GM21786 (cell line): ENCODE data around the gene CISD1.

Experiments used
- ATAC-seq: cut with Tn5 transposase; IDR thresholded peaks from one replicate; pipeline ENCODE4 v1.9.1; 2021; ENCODE audit not compliant: unreplicated experiment

Gene CISD1

GRCh38 chr10:58265249-58265648 is 3.7 kb upstream of the CISD1 start:
- ATAC-seq, result no peak

DNA sequence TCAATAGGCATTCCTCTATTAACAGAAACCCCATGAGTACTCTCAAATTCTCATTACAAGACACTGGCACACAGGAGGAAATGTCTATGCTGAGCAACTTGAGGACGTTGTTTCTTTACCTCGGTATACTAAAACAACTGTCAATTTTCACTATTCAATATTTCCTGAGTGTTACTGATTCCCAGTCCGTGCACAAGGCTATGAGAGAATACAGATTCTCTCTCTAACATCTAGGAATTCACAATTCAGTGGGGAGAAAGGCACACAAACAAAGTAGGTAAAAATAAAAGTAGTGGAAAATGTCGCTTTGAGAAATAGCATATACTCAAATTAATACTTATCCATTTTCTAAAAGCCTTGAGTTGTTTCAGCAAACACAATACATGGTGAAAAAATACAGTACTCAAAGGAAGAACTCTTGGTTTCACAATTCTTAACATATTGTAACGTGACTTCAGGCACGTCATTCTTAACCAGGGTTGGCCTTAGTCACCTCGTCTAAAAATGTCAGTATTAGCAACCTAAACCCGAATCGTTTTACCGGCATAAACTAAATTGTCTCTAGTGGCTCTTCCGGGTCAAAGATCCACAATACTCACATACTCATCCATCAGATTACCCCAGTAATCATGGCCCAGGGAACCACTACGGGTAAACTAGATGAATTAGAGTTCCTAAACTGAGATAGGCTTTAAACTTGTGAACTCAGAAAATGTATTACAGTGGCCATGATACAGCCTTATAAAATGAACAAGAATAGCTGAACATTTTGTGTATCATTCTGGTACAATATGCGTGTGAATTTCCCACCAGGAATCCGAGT is 2.7 kb upstream of the CISD1 start:
- ATAC-seq, result peak; percentile 18

DNA sequence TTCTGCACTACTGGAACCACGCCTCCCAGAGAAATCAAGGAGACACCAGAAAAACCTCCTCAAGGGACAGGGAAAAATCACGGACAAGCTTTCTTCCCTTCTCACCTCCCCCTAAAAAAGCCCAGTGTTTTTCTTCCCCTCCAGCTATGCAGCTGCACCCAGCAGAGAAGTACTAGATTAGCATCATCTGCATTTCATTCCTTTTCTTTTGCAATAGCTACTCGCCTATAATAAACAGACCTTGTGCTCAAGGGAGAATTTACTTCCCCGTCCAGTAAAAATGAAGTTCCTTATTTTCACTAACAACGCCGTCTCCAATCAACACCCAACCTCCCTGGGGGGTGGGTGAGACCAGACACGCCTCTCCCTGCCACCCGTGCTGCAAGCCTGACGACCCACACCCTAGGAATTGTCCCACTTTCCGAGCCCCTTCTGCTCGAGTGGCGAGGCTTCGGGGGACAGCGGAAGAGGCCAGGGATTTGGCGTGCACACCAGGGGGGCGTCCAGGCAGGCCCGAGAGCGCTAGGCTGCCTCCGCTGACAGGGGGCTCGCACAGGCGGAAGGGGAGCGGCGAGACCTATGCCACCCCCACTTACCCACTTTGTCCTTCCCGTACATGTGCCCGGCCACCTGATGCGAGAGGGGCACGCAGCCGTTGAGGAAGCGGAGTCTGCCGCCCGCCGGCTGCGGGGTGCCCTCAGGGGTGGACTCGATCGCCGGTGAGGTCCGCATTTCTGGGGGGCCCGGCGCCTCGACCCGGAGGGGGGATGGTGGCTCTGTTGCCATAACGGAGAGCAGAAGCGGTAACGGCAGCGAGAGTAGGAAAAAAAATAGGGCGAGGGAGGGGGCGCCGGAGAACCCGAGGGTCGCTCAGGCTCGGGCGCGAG is 1.9 kb upstream of the CISD1 start:
- peak; percentile 7 for ATAC-seq

DNA sequence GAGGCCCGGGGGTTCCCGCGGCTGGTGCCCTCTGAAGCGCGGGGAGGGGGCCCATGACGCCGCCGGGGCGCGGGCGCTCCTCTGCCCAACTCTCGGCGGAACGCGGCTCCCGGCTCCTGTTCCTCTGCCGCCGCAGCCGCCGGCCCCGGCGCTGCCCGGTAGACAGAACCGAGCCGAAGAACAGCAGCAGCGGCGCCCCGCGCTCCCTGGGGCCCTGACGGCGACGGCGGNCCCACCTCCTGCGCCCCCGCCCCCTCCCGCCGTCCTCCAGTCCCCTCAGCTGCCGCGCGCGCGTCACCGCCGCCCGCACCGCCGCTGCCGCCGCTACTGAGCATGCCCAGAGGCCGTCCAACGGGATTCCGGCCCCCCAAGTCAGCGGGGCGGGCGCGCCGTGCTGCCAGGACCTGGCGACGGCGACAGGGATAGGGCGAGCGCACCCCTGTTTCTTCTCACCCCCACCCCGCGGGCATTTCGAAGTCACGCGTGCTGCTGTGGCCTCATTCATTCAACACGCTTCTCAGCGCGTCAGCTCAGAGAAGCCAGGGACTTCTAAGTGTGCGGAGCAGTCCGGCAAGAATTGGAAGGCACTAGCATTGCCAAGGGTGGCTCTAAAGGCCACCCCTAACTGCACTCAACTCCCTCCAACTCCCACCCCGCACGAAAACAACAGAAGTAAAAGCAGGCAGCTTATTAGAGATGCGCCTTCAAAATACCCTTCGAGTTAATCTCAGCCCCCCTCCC is 1.1 kb upstream of the CISD1 start, which contains the start of gene IPMK:
Gene IPMK, minus strand, starts transcription at position 182 of the 741 bp plus-strand sequence. CDS start 283 bp downstream, outside the sequence.
- peak; percentile 49 for ATAC-seq

DNA sequence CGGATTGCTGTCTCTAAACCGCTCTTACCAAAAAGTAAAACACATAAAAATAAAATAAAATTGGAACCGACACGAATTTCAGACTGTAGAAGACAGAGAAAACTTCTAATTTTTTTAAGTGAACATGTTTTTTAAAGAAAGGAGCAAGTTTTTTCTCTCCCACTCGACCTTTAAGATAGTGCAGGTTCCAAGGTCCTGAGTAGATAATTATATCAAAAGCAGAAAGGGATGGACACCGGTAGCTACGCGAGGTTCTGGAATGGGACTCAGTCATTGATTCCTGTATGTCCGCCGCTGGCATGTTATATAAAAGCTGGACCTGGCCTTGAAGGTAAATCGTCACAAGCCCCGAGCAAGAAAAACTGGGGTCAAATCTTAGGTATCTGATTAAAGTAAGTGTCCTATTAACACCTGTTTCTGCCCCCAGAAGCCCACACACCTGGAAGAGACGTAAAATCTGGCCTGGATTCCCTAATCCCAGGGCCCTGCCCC is 462 bp upstream of the CISD1 start:
- no peak for ATAC-seq

DNA sequence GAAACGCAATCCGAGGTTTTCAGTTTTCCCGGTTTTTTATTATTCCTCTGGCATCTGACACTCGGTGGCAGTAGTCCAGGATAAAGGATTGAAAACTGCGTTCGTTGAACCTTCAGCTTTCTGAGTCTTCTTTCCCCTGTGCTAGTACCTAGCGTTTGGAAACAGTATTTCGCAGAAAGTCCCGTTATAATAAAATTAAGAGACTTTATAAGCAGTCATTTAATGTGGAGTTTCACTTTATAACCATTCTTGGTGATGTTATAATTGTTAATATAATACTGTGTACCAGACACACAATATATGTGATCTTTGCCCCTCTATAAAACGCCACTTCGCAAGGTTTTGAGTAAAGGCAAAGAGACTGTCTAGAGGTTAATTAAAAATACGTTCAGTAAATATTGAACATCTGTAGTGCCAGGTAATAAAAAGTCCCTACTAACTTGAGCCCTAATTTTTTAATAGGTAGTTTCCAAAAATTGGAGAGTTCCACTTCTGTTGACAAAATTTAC is 874 bp downstream of the CISD1 start:
- no peak for ATAC-seq

GRCh38 chr10:58275261-58275660 is 6.3 kb downstream of the CISD1 start:
- ATAC-seq, result no peak

DNA sequence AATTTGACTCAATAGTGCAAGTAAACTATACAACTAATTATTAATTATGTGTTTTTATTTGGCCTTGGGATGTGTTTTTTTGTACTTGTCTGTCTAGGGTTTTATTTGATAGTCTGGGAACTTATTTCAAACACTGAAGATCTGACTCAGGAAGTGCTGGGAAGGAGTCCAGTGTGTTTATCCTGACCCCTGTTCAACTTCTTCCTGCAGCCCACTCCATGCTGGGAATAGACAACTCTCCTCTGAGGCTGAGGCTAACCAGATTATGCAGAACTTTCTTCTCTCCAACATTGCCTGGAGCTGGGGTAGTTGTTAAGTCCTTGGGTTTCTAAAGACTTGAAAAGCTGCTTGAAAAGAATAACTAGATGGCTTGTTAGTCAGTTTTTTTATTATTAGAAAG is 6.9 kb downstream of the CISD1 start:
- no peak for ATAC-seq

- no peak for ATAC-seq
These were observed 9.5 kb downstream of the CISD1 start for GRCh38 chr10:58278274-58278961.

DNA sequence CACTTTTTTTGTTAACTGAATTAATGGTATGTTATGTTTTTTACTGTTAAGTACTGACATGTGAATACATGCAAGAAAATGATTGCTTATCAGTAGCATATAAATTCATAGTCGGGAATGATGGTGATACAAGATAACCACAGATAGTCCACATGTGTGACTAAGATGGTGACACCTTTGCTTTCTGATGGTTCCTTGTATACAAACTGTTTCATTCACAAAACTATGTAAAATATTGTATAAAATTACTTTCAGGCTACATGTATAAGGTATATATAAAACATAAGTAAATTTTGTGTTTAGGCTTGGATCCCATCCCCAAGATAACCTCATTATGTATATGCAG is 10.0 kb downstream of the CISD1 start:
- ATAC-seq, result no peak

DNA sequence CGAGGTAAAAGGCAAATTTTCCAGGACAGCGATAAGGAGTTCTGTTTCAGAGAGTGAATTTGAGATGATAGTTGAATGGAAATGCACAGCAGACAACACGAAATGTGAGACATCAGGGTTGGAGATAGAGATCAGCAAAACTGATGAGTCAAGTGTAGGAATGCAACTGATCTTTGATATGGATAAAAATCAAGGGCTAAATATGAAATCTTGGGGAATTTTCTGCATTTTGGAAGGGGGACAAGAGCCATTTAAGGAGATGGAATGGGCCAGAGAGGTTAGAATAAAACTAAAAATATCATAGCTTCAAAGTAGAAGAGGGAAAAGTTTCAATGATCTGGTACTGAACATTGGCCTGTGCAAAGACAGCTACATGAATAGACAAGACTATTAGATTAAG is 11.5 kb downstream of the CISD1 start:
- ATAC-seq, result no peak

DNA sequence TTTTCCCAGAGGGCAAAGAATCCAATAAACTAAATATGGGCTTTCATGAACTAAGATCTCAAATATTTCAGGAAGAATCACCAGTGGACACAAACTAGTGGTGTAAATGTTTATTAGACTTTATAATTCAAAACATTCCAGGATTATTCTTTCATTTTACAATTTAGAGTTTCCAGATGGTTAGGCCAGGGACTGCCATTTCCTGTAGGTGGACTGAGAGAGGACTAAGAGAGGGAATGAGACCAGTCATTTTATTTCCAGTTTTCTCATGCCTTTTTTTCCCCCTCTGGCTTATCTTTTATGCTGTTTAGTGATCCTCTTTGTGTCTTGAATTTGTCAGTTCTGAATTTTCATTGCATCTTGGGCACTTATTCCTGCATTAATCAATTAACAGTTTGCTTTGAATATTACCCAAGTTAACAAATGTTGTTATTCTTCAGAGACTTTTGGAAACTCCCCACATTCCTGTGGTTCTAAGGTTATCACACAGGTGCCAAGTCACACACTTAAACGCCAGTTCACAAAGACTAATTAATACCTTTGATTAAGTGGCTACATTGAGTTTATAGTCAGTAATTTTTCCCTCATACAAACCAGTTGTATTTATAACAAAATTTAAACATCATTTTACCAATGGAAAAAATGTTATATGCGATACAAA is 12.3 kb downstream of the CISD1 start:
- no peak for ATAC-seq

- ATAC-seq, result peak; percentile 96
These were observed 13.7 kb downstream of the CISD1 start for GRCh38 chr10:58282615-58283014.

- ATAC-seq, result peak; percentile 91
These were observed 22.7 kb downstream of the CISD1 start for GRCh38 chr10:58291538-58292174.

DNA sequence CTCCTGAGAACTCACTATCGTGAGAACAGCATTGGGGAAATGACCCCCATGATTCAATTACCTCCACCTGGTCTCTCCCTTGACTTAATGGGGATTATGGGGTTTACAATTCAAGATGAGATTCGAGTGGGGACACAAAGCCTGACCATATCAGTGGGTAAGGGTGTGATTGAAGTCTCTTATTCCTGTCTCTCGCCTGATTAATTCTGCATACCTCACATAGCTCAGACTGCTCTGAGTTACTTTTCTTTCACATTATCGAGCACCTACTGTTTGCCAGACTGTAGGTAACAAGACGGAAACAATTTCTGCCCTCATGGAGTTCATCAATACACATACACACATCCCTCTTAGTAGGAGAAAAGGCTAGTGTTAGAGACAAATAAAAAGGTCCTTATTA is 25.0 kb downstream of the CISD1 start:
- ATAC-seq, result no peak

- ATAC-seq, result peak; percentile 97
These were observed 30.6 kb downstream of the CISD1 start for GRCh38 chr10:58299580-58299979.

DNA sequence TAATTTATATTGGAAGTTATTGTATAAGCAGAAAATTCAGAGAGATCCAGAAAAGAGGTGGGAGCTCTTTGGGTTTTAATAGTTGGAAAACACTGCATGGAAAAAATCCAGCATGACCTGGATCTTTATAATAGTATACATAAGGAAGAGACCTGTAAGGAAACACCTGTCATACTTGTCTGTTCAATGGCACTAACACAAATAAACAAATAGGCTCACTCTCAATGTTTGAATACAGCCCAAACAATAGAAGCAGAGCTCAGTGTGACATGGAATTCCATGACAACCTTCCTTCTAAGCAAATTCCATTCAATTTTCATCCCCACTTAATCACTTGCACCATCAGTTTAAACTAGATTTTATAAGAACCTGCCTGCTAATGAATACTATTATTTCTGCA is 31.7 kb downstream of the CISD1 start:
- ATAC-seq, result no peak

GRCh38 chr10:58302254-58302653 is 33.3 kb downstream of the CISD1 start:
- ATAC-seq, result no peak

DNA sequence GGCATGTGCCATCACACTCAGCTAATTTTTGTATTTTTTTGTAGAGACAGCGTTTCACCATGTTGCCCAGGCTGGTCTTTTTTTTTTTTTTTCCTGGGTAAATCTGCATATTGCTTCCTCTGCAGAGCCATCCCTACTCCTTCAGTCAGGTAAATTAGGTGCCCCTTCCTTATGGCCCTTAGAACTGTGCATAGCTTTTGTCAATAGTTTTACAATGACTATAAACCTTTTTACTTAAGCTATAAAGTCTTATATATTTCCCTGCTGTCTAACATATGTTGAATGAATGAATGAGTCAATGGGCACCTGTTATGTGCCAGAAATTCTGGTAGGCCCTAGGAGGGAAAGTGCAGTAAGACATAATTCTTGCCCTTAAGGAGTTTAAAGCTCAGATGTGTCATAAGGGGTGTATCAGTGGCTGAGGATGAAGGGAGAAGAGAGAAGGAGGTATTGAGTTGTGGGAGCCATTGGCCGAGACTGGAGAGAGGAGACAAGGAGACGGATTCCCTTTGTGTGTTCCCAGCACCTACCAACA is 35.2 kb downstream of the CISD1 start:
- no peak for ATAC-seq
